ENCODE measurements around the gene AUTS2. TPM values are rescaled to one million over a fixed set of nuclear protein-coding genes. Genes with fewer than 3 reads are reported as not detected.

AUTS2 gene
- total and polyA plus RNA-seq, 9 of the 15 experiments (the other 6 are each of a cell fraction or from before 2014, with no cell fraction given) = 0.58 TPM; not detected in 8

DNA sequence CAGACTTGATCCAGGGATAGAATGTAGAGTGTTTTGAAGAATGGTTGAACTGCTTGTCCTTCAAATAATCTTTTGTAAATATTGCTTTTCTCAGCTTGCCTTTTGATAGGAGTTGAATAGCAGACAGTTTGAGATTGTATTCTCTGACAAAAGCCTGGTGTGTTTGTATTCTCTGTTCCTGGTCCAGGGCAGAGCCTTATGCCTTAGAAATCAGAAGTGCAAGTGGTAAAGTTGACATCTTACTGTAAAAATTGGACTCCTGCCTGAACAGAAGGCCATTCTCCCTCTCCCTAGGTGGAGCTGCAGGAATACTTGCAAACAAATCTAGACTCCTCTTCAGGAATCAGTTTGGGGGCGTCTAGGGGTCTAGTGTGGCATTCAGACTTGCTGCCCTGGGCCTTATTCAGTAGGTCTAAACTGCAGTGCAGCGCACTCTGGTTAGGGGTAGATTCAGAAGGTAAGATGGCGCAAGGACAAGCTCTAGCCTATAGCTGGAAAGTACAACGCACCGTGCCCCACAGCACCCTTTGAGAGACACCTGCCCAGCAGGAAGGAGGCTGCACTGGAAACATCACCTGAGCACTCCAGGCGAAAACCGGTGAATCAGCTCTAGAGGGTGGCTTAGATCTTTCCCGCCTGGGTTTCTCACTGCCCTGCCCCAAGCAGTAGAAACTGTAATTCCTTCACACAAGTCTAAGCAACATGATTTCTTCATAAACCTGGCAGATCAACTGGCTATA, 925.1 kb downstream of the AUTS2 start (continued):
- TF ChIP-seq CHD7 (IDR thresholded peaks at IDR 0.05; ENCODE audit: low read depth, low read length) (no peak), NBN (IDR thresholded peaks at IDR 0.05; ENCODE audit: low read depth) (no peak), GTF2E2 (tag; IDR thresholded peaks at IDR 0.05) (no peak), PHB (CRISPR knock-in tag; IDR thresholded peaks at IDR 0.05) (no peak), ZFP91 (CRISPR knock-in tag; IDR thresholded peaks at IDR 0.05) (no peak), SMAD2 (IDR thresholded peaks at IDR 0.05; ENCODE audit: low read depth, low read length) (no peak), POLR3A (IDR thresholded peaks at IDR 0.05; ENCODE audit: borderline replicate concordance, extremely low read depth, insufficient read depth, insufficient read length) (no peak), TCF3 (CRISPR knock-in tag; IDR thresholded peaks at IDR 0.05) (no peak), HNRNPL (IDR thresholded peaks at IDR 0.05; ENCODE audit: low read depth, low read length) (no peak), SIX5 (IDR thresholded peaks at IDR 0.05; ENCODE audit: borderline replicate concordance in 1 of 2, insufficient read depth in 1 of 2, low read depth in 1 of 2, low read length in 2 of 2) (no peak), ZNF133 (CRISPR knock-in tag; IDR thresholded peaks at IDR 0.05) (no peak)
- TF ChIP-seq, protein P1, sequence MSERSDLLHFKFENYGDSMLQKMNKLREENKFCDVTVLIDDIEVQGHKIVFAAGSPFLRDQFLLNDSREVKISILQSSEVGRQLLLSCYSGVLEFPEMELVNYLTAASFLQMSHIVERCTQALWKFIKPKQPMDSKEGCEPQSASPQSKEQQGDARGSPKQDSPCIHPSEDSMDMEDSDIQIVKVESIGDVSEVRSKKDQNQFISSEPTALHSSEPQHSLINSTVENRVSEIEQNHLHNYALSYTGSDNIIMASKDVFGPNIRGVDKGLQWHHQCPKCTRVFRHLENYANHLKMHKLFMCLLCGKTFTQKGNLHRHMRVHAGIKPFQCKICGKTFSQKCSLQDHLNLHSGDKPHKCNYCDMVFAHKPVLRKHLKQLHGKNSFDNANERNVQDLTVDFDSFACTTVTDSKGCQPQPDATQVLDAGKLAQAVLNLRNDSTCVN (CRISPR knock-in tag; IDR thresholded peaks at IDR 0.05) = no peak
